GM12891 (cell line): ENCODE measurements around the gene TMOD3.

Source experiments
- POLR2A ChIP-seq: IDR thresholded peaks from 2 replicates; pipeline ENCODE4 v1.6.1; 2011; ENCODE audit warnings: low read depth, low read length, control low read depth
- TAF1 ChIP-seq: IDR thresholded peaks from 2 replicates; pipeline ENCODE4 v1.6.1; 2011; ENCODE audit warnings: low read depth, low read length, control low read depth

- no peak for TF ChIP-seq POLR2A
- TF ChIP-seq TAF1 = no peak
Observed at GRCh38 chr15:51931638-51932037, 102.2 kb downstream of the TMOD3 start.
